GM18508 (cell line): ENCODE data around the gene TFEB.

ENCODE experiments used
- ATAC-seq: cut with Tn5 transposase; IDR thresholded peaks from one replicate; pipeline ENCODE4 v1.9.1; 2021; ENCODE audit warnings: moderate number of reproducible peaks; ENCODE audit not compliant: insufficient read depth, unreplicated experiment

Gene TFEB

DNA sequence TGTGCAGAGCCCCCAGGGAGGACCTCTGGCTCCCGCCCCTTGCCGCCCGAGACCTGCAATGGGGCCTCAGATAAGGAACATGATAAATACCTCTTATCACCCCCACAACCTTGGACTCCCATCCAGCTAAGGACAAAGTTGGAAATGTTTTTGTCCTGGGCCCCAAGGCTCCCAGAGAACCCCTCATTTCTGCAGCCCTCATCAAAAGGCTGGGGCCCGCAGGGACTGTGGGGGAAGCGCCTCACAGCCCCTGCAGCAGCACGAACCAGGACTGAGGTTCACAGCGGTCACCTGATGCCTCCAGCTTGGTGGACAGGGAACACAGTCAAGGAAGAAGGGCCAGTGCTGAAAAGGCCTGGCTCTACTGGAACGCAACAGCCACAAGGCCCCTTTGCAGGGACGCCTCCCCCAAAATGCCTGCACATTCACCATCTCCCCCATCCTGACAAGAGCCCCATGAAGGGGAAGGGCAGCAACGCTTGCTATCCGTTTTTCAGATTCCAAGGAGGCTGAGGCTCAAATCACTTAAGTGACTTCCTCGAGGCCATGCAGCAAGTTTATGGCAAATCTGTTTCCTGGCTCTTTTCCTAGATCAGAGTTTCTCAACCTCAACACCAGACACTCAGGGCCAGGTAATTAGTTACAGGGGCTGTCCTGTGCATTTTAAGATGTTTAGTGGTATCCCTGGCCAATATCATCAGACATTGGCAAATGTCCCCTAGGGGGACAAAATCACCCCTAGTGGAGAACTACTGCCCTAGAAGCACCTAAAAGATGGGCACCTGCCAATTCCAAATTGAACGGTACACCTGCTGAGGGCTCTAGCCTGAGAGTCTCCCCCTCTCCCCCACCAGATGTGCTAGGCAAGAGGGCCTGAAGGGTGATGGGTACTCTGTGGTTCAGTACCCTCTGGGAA is 10.6 kb downstream of the TFEB start:
- no peak for ATAC-seq

DNA sequence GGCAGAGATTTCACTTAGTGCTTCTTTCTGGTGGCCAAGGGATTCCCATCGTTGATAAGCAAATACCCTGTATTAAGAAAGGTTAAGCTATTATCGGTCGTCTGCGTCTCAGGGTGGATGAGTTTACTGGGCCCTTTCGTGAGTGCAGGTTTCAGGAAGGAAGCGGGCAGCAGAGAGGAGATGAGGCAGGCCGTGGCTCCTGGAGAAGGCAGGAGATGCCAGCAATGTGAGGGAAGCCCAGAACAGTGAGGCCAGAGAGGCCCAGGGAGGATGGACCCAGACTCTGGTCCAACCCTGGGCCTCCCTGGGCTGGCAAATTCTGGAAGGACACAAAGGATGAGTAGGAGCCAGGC is 11.2 kb downstream of the TFEB start:
- no peak for ATAC-seq

DNA sequence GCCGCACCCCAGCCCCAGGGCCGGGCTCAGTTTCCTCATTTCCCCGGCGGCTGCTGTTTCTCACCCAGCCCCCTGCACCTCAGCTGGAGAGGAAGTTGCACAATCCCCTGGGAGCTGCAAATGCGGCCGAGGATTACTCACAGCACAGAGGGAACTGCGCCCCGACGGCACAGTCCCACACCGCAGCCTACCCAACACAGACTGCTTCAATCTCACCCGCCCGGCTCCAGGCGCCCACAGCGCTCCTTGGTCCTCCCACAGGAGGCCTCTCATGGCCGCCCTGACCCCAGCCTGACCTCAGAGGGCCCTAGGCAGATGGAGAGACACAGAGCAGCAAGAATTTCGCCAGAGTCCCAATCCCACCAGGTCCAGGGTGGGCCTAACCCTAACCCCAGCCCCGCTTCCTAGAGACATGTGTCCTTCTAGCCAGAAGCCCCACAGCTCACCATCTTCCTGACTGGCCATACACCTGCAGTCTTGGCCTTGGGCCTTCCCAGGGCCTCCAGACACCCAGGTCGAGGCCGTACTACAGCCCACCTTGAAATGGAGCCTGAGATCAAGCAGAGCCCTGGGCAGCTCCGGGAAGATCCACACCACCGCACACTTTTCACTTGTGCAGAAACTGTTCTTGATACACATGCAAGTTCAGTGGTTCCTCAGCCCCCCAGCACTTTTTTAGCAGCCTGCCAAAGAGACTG is 11.7 kb downstream of the TFEB start:
- no peak for ATAC-seq

DNA sequence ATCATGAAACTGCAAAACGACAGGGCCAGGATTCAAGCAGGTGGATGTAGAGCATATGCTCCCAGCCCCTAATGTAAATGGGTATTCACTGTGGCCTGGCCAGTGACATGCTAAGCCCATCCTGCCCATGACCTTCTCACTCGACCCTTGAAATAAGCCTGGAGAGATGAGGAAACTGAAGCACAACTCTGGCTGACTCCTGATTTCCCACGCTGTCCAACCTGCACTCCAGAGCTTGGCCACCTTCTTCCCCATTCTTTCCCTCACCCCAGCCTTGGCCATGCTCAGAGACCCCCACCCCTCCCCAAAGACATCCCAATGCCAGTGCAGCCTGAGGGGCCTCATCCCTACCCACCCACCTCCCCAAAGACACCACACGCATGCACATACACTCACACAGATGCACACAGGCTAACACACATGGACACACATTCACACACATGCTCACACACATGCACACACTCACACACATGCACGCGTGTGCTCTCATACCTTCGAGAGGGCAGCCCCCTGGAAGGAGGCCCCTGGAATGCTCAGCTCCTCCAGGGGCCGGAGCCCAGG is 12.4 kb downstream of the TFEB start:
- ATAC-seq = no peak

DNA sequence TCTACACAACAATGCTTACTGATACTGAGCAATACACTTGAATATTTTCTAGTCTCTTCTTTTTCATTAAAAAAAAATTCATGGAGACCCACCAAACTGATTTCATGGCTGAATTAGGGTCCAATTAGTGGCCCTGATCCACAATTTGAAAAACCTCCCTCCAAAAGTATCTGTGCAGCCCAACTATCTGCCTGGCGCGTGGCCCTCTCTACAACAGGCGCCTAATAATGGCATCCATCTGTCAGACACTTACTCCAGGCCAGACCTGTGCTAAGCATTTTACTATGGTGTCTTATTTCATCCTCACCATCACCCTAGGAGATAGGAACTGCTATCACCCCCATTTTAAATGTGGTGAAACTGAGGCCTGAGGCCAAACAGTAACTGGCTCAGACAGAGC is 14.0 kb downstream of the TFEB start:
- no peak for ATAC-seq

DNA sequence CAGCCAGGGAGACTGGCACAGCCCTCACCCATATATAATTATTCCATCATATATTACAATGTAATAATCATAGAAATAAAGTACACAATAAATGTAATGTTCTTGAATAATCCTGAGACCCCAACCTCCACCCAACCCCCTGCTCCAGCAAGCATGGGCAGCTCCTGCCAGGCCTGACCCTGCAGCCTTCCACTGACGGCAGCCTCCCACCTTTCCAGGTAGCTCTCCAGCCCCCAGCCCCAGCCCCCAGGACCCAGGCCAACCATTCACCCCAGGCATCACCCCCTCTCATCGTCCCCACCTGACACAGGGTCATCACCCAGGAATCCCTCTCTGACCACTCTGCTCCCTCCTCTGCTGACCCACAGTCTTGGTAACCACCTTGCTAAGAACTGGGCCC is 14.6 kb downstream of the TFEB start:
- no peak for ATAC-seq

DNA sequence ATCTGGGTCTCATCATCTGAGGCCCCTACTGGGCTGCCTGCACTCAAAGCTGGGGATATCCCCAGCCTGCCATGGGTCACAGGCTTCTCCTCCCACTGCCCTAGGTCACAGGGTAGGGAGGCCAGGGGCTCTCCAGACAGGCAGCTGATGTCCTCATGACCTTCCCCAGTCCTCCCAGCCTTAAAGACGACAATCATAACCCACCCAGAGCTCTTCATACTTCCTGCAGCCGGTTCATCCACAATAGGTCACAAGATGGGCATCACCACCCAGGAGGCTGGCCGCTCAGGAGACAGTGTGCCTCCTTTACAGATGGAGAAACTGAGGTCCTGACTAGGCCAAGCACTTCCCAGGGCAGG is 15.2 kb downstream of the TFEB start:
- ATAC-seq = no peak

DNA sequence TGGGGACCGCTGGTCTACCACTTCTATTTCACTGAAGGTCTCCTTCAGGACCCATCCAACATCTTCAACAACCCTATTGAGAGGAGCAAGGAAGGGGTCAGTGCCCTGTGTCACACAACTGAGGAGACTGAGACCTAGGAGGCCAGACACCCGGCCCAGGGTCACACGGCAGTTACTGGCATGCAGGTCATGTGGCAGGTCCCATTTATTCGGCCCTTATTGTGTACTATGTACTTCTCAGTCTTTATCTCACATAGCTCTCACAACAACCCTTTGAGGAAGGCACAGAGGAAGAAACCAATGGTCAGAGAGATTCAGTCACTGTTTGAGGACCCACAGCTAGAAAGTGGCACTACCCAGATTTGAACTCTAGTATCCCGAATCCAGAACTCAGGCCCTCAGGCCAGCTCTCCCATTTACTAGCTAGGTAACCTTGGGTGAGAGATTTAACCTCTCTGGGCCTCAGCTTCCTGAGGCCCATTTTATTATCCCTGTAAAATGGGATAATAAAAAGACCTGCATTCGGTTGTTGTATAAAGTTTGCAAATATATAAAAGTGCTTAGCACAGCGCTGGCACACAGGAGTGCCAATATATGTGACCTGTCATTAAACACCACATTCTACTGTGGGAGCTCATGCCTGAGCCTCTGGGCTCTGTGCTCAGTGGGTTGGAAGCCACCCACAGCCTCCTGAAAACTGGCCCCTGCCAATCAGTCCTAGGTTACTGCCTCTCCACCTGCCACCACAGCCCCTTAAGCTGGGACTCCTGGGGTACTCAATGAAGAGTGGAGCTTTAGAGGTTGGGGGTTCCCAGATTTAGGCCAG is 15.8 kb downstream of the TFEB start:
- no peak for ATAC-seq

DNA sequence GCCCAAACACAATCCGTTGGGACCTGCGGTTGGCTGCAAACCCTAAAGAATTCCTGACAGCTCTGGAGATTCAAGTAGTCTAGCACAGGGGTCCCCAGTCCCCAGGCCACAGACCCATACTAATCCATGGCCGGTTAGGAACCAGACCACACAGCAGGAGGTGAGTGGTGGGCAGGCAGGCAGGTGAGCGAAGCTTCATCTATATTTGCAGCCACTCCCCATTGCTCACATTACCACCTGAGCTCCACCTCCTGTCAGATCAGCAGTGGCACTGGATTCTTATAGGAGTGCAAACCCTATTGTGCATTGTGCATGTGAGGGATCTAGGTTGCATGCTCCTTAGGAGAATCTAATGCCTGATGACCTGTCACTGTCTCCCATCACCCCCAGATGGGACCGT is 16.6 kb downstream of the TFEB start:
- no peak for ATAC-seq

DNA sequence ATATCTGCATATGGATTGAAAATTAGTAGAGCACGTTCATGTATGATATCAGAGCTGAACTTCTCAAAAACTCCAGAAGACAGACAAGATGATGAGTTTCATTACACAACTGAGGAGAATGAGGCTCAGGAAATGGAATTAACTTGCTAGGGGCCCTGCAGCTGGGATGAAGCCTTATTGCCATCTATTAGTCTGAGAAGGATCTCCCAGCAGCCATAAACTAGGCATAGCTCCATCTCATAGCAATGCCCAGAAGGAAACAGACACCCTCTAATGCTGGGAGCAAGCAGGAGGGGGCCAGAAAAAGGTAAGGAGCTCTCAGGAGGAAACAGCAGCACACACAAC is 18.0 kb downstream of the TFEB start:
- ATAC-seq = no peak

DNA sequence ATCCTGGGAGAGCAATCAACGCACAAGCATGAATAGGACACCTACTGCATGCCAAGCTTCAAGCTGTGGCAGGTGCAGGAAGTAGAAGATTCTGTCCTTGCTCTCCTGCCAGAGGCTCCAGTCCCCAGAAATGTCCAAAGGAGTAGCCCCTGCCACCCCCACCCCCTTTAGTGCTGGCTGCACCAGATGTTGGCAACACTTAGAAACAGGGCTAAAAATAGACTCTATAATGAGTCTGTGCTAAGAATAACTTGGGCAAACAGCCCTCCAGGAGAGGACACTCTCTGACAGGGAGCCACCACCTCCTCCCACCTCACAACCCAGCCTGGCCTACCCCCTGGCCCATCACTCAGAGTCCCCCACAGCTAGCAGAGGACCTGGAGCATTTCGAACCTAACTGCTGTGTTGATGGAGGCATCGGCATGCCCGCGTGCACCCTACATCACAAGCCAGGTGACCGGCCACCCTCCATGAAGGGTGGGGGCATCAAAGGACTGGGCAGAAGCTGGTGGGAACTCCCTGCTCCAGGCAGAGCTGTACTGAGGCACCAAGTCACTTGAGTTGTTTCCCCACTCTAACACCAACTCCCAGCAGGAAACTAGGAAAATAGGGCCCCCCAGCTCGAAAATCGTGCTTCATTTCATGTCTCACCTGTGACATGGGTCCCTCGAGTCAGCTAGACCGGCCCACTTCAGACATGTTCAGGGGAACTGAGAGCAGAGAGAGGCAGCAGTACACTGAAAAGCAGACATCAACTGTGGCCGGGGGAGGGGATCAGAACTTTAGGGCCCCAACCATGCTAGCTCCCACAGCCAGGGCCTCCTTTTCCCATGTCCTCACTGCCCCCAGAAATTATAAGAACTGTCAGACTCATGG is 18.7 kb downstream of the TFEB start:
- no peak for ATAC-seq

DNA sequence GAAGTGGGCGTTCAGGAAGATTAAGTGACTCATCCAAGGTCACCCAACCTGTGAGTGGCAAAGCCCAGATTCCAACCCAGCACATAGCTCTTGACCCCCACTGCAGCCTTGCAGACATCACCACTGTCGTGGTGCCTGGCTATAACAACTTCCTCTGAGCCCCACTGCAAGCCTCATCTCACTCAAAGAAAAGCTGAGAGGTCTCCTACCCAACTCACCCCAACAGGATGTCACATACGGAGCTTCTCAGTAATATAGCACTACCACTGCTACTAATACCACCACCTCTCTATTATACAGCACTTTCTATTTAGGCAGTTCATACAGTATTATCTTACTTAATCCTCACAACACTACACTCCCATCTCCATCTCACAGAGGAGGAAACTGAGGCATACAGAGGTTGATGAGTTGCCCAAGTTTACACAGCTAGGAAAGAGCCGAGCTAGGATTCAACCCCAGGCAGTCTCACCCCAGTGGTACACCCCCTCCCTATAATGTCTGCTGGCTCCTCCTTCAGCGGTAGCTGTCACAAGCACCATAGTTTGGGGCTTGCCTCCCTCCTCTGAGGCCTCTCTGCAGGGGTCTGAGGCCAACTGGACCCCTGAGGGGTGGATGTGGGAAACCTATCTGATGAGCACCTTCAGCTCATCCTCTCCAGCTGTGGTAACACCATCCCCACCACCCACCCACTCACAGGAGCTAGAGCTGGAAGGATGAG is 19.5 kb downstream of the TFEB start:
- ATAC-seq = no peak

DNA sequence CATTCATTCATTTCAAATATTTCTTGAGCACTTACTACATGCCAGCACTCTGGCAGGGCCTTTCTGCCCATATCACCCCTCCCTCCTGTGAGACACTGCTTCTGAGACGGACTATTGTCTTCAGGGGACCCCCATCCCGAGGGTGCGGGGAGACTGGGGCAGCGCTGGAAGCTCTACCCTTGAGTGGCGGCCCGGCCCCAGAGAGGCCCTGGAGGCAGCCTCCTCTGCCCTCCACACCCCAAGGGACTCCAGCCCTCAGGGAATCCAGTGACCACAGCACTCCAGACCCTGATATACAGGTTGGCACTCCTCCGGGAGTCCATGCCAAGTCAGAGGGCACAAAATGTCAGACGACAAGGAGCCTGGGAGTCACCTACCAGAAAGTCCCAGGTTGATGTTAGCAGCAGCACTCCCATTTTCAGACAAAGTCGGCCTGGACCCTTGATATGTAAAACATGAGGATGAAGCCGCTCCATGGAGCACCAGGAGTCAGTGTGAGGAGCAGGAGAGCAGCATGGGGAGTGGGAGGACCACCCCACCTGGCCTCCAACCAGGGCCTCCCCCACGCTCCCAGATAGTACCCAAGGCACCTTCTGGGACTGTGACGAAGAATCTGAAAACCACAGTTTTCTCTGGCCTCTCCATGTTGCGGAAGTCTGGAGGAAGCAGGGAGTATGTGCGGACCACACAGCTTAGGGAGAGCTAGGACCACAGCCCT is 20.7 kb downstream of the TFEB start:
- ATAC-seq = no peak

DNA sequence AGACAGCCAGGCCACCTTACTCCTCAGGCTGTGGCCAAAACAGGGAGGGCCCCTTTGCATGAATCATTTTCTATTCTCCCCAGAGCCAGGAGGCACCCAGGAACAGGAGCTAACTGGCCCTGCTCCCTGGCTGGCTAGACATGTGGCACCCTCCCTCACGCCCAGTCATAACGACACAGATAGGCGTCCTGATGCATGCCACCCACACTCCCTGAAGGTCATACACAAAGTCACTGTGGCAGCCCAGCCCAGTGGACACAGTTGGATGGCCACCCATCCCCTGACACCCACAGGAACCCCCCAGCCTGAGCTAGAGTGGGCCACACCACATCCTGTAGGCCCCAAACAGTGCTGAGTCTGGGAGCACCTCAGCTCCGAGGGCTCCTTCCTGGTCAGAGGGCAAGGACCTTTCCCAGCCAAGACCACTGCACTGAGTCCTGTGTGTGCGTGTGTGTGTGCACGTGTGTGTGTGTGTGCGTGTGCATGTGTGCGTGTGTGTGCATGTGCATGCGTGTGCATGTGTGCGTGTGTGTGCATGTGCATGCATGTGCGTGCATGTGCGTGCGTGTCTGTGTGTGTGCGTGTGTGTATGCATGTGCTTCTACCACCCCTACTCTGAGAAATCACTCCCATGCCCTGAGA is 21.6 kb downstream of the TFEB start:
- ATAC-seq = no peak

DNA sequence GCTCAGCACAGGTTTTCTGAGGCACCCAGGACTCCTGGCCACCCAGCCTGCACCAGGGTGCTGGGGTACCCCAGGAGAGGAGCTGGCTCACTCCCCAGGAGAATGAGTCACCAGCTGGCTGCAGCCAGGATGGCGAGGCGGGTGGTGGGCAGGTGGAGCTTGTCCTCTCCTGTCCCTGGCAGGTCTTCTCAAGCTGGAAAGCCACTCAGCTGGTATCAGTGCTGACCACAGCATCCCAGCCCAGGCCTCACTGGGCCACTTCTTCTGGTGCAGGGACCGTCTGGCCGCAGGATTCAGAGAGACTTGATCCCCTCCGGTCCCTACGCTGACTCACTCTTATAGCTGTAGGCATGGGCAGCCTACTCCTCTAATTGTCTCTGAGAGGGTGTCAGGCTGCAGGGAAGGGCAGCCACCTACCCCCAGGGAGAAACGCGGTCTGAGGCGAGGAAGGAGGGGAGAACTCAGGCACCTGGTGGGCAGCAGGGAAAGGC is 22.2 kb downstream of the TFEB start:
- ATAC-seq = no peak

DNA sequence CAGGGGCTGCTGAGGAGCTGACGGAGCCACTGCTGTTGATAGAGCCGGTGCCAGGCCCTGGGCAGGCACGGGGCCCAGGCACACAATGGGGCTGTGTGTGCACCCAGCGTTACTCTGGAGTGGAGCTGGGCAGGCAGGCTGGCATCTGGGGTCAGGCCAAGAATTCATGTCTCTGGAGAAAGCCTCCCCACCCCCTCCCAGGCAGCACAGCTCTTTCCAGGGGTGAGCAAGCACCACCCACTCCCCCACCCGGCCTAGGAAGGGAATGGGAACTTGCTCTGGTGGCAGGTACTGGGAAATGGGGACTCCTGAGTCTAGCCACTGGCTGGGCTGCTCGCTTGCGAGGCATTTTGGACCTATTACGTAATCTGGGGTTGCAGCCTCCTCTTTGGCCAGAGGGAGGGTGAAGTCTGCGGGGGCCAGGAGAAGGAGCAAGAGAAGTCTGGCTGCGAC is 22.7 kb downstream of the TFEB start:
- ATAC-seq = no peak

DNA sequence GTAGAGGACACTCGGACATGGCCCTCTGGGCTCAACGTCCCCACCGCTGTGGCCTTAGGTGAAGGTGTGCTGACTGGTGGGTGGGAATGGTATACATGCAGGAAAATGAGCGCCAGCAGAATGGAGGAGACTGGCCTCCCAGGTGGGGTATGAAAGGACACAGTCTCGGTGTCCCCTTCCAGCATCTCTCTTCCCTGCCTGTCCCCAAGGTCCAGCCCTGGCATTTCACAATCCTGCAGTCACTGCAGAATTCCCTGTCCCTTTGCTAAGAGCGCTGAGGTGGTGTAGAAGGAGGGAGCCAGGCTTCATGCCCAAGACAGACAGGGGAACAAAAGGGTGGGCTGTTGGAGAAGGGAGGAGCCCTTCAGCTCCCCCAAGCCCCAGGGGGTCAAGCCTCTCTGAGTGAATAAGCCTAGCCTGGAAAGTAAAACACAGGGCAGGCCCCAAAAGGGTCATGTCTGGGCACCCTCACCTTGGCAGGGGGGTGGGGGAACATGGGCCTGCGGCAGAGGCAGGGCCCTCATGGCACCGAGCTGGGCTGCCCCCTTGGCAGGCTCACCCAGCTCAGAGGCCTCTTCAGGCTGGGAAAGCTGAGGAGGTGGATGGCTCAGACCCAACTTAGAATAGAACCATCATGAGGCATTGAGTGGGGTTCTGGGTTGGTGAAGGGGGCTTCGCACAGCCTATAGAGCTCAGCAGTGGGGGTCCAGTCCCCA is 23.9 kb downstream of the TFEB start:
- ATAC-seq = no peak
